ENCODE data around the gene TNP2. TPM values are rescaled to one million over a fixed set of nuclear protein-coding genes. Genes with fewer than 3 reads are reported as not detected.

TNP2 gene
- total RNA-seq, 1 donor from 2014 or later, result not detected

- no peak overlapping the region for H3K4me3 Mint-ChIP-seq (ENCODE audit: unreplicated experiment)
- H3K36me3 Mint-ChIP-seq (ENCODE audit: unreplicated experiment), result no peaks in the 10 kb centered on the region
- TF ChIP-seq CTCF (IDR thresholded peaks at IDR 0.05), result no peak
- no peak for DNase-seq (ENCODE audit: extremely low spot score, unreplicated experiment)
- no peaks in the 10 kb centered on the region for H3K9me3 Mint-ChIP-seq (ENCODE audit: unreplicated experiment)
- H3K27ac Mint-ChIP-seq (ENCODE audit: unreplicated experiment), result no peak overlapping the region
- H3K4me1 Mint-ChIP-seq (ENCODE audit: unreplicated experiment), result peaks cover 14% of the 10 kb centered on the region
- H3K27me3 Mint-ChIP-seq (ENCODE audit: unreplicated experiment), result no peaks in the 10 kb centered on the region
Observed at GRCh38 chr16:11306381-11306780, 37.3 kb upstream of the TNP2 start.

- TF ChIP-seq CTCF (IDR thresholded peaks at IDR 0.05), result no peak
- Mint-ChIP-seq H3K4me3 (ENCODE audit: unreplicated experiment) (no peak overlapping the region), H3K36me3 (ENCODE audit: unreplicated experiment) (no peaks in the 10 kb centered on the region), H3K4me1 (ENCODE audit: unreplicated experiment) (peaks cover 10% of the 10 kb centered on the region), H3K27ac (ENCODE audit: unreplicated experiment) (no peak overlapping the region), H3K9me3 (ENCODE audit: unreplicated experiment) (no peaks in the 10 kb centered on the region), H3K27me3 (ENCODE audit: unreplicated experiment) (no peaks in the 10 kb centered on the region)
- DNase-seq (ENCODE audit: extremely low spot score, unreplicated experiment), result no peak
Observed at GRCh38 chr16:11303405-11304138, 34.4 kb upstream of the TNP2 start.

- Mint-ChIP-seq H3K36me3 (ENCODE audit: unreplicated experiment) (no peaks in the 10 kb centered on the region), H3K4me1 (ENCODE audit: unreplicated experiment) (peaks cover 10% of the 10 kb centered on the region), H3K9me3 (ENCODE audit: unreplicated experiment) (no peaks in the 10 kb centered on the region), H3K27me3 (ENCODE audit: unreplicated experiment) (no peaks in the 10 kb centered on the region), H3K27ac (ENCODE audit: unreplicated experiment) (no peak overlapping the region), H3K4me3 (ENCODE audit: unreplicated experiment) (no peak overlapping the region)
- TF ChIP-seq CTCF (IDR thresholded peaks at IDR 0.05), result no peak
- DNase-seq (ENCODE audit: extremely low spot score, unreplicated experiment), result no peak
Observed at GRCh38 chr16:11302977-11303376, 33.9 kb upstream of the TNP2 start.

- no peaks in the 10 kb centered on the region for H3K27me3 Mint-ChIP-seq (ENCODE audit: unreplicated experiment)
- TF ChIP-seq CTCF (IDR thresholded peaks at IDR 0.05), result no peak
- no peaks in the 10 kb centered on the region for H3K36me3 Mint-ChIP-seq (ENCODE audit: unreplicated experiment)
- H3K27ac Mint-ChIP-seq (ENCODE audit: unreplicated experiment), result no peak overlapping the region
- no peak overlapping the region for H3K4me3 Mint-ChIP-seq (ENCODE audit: unreplicated experiment)
- H3K9me3 Mint-ChIP-seq (ENCODE audit: unreplicated experiment), result no peaks in the 10 kb centered on the region
- H3K4me1 Mint-ChIP-seq (ENCODE audit: unreplicated experiment), result peaks cover 21% of the 10 kb centered on the region
- DNase-seq (ENCODE audit: extremely low spot score, unreplicated experiment), result no peak
Observed at GRCh38 chr16:11301645-11302501, 32.7 kb upstream of the TNP2 start.

- no peak for TF ChIP-seq CTCF (IDR thresholded peaks at IDR 0.05)
- no peak for DNase-seq (ENCODE audit: extremely low spot score, unreplicated experiment)
- no peaks in the 10 kb centered on the region for H3K27me3 Mint-ChIP-seq (ENCODE audit: unreplicated experiment)
Observed at GRCh38 chr16:11300560-11300892, 31.4 kb upstream of the TNP2 start.

More at GRCh38 chr16:11300560-11300892, 31.4 kb upstream of the TNP2 start:
- Mint-ChIP-seq H3K9me3 (ENCODE audit: unreplicated experiment) (no peaks in the 10 kb centered on the region), H3K4me1 (ENCODE audit: unreplicated experiment) (peaks cover 28% of the 10 kb centered on the region), H3K27ac (ENCODE audit: unreplicated experiment) (no peak overlapping the region), H3K36me3 (ENCODE audit: unreplicated experiment) (no peaks in the 10 kb centered on the region), H3K4me3 (ENCODE audit: unreplicated experiment) (no peak overlapping the region)
